GM12874 (cell line): ENCODE results near the gene ST3GAL2.

Experiments
- CTCF ChIP-seq: IDR thresholded peaks from 2 replicates; pipeline ENCODE4 v1.5.1; 2011; ENCODE audit warnings: low read depth, mild to moderate bottlenecking, control low read depth, low read length, moderate library complexity; ENCODE audit not compliant: insufficient read depth

The ST3GAL2 gene

GRCh38 chr16:70465999-70466804, 27.3 kb upstream of the ST3GAL2 start:
- no peak for TF ChIP-seq CTCF

GRCh38 chr16:70463235-70463634, 24.3 kb upstream of the ST3GAL2 start:
- TF ChIP-seq CTCF, result no peak

- TF ChIP-seq CTCF, result no peak
These were observed 21.9 kb upstream of the ST3GAL2 start for GRCh38 chr16:70460737-70461261.

- TF ChIP-seq CTCF, result no peak
These were observed 18.7 kb upstream of the ST3GAL2 start for GRCh38 chr16:70457446-70458166.

GRCh38 chr16:70455910-70456309, 17.0 kb upstream of the ST3GAL2 start:
- no peak for TF ChIP-seq CTCF

GRCh38 chr16:70454222-70455034, 15.5 kb upstream of the ST3GAL2 start, which contains the start of gene FCSK:
FCSK (plus strand) TSS chr16:70454595; CDS start chr16:70463191, 8,596 bp downstream.
- TF ChIP-seq CTCF, result peak; percentile 34; the same call in 1 of the 2 replicates

GRCh38 chr16:70453892-70454221, 15.0 kb upstream of the ST3GAL2 start:
- TF ChIP-seq CTCF, result no peak
